MG63 (cell line): Measurements from ENCODE around the gene FAM221B. TPM values are rescaled to one million over a fixed set of nuclear protein-coding genes. Genes with fewer than 3 reads are reported as not detected.

Source experiments
- DNase-seq: peaks from one replicate; pipeline ENCODE4 v3.0.0-alpha.2; 2020
- H3K27me3 ChIP-seq: fragments of 250-450 bp; sonication (Bioruptor Pico); 2 replicates; pipeline ENCODE4 v1.5.1; 2020; ENCODE audit warnings: mild to moderate bottlenecking, moderate library complexity
- H3K36me3 ChIP-seq: fragments of 250-450 bp; sonication (Bioruptor Pico); 2 replicates; pipeline ENCODE4 v1.5.1; 2020; ENCODE audit warnings: mild to moderate bottlenecking, moderate library complexity
- H3K4me3 ChIP-seq: fragments of 250-450 bp; sonication (Bioruptor Pico); 2 replicates; pipeline ENCODE4 v1.5.1; 2020; ENCODE audit warnings: mild to moderate bottlenecking, moderate library complexity
- H3K9me3 ChIP-seq: fragments of 250-450 bp; sonication (Bioruptor Pico); 2 replicates; pipeline ENCODE4 v1.5.1; 2020; ENCODE audit warnings: mild to moderate bottlenecking, moderate library complexity
- total RNA-seq: library from RNA; depleted of rRNA; stranded (reverse); fragments of >200 nt; shearing (Covaris generic); gene quantifications from 2 replicates; pipeline ENCODE4 v1.2.3, GENCODE V29; 2014; ENCODE audit warnings: low replicate concordance; rRNA removed

FAM221B gene
- total RNA-seq, 1 experiment from 2014 or later: not detected

DNA sequence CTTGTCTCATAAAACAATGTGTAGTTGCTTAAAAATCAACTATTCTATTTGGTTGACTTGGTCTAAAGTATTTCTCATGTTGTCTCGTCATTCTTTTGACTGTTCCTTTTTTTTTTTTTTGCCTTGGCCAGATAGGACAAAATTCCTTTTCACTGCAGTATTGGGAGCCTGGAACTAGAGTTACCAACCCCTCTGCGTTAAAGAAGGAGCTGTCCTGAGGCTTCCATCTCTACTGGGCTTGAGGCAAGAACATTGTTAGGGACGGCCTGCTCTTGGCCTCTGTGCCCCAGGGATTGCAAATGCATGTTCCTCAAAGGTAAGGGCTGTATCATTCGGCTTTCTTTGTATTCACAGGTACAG lies 38.5 kb downstream of the FAM221B start:
- Histone ChIP-seq H3K27me3 (no peaks in the 10 kb centered on the region; the same call in 1 of the 2 replicates), H3K36me3 (no peaks in the 10 kb centered on the region), H3K4me3 (no peak overlapping the region), H3K9me3 (no peaks in the 10 kb centered on the region)
- no peak for DNase-seq

DNA sequence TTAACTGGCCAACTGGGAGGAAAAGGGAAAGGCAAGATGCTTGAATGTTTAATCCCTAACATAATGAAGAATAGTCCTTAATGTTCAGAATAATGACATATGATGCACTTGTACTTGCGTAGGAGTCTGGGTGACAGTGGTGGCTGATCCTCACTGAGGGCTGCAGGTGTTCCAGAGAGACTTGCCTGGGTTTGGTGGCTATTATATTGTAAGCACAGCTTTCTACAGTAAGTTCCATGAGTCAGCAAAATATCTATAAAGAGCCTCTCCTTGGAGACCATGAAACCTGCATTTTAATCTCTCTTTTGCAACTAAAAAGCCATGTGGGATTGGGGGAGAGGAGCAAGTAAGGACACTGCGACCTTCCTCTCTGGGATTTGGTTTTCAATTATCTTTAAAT lies 39.0 kb downstream of the FAM221B start:
- Histone ChIP-seq H3K36me3 (no peaks in the 10 kb centered on the region), H3K9me3 (no peaks in the 10 kb centered on the region), H3K27me3 (no peaks in the 10 kb centered on the region; the same call in 1 of the 2 replicates), H3K4me3 (no peak overlapping the region)
- DNase-seq: no peak

DNA sequence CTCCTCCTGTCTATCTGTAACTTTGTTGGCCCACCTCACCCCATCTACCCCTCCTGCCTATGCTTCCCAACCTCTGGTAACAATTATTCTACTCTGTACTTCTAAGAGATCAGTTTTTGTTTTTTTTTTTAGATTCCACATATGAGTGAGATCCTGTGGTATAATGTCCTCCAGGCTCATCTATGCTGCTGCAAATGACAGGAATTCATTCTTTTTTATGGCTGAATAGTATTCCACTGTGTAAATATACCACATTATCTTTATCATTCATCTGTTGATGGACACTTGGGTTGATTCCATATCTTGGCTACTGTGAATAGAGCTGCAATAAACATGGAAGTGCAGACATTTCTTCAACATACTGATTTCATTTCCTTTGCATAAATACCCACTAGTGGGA lies 45.1 kb downstream of the FAM221B start:
- Histone ChIP-seq H3K36me3 (no peaks in the 10 kb centered on the region), H3K27me3 (peaks cover 20% of the 10 kb centered on the region), H3K4me3 (no peak overlapping the region), H3K9me3 (no peaks in the 10 kb centered on the region)
- no peak for DNase-seq

GRCh38 chr9:35781066-35781465 lies 47.5 kb downstream of the FAM221B start:
- Histone ChIP-seq H3K9me3 (no peaks in the 10 kb centered on the region), H3K36me3 (no peaks in the 10 kb centered on the region), H3K4me3 (no peak overlapping the region), H3K27me3 (peaks cover 20% of the 10 kb centered on the region)
- DNase-seq: no peak

DNA sequence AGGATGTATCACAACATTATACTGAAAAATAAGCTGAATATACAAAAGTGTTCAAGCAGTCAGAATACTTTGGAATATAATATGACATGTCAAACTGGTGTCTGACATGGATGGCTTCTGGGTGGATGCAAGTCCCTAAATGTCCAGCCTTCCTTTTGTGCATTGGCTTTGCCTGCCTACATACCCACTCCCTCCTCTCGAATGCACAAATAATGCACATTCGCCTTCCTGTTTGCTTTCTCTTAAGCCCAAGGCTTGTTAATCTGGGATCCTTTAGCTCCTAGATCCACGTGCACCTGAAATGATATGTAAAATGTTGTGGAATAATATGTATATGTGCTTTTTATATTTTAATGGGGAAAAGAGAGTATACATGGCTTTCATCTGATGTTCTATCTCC lies 50.0 kb downstream of the FAM221B start:
- DNase-seq: no peak
- Histone ChIP-seq H3K4me3 (no peak overlapping the region), H3K27me3 (peaks cover 20% of the 10 kb centered on the region), H3K9me3 (no peaks in the 10 kb centered on the region), H3K36me3 (no peaks in the 10 kb centered on the region)

DNA sequence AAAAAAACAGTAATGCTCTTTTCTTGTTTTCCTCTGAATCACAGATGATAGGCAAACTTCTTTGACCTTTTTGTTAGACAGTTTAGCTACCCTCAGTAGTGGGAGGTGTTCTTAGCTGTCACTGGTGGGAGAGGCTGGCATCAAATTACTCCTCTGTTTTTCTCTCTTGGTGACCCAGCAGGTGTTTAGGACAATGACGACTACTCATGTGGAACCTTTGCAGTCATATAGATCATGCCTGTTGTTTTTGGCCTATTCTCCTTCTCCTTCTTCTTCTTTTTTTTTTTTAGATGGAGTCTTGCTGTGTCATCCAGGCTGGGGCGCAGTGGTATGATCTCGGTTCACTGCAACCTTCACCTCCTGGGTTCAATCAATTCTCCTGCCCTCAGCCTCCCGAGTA lies 52.5 kb downstream of the FAM221B start:
- Histone ChIP-seq H3K4me3 (no peak overlapping the region), H3K9me3 (no peaks in the 10 kb centered on the region), H3K27me3 (peaks cover 17% of the 10 kb centered on the region), H3K36me3 (no peaks in the 10 kb centered on the region)
- no peak for DNase-seq

GRCh38 chr9:35774907-35775635 lies 53.5 kb downstream of the FAM221B start:
- DNase-seq: no peak
- Histone ChIP-seq H3K27me3 (peaks cover 9% of the 10 kb centered on the region), H3K36me3 (no peaks in the 10 kb centered on the region)

DNA sequence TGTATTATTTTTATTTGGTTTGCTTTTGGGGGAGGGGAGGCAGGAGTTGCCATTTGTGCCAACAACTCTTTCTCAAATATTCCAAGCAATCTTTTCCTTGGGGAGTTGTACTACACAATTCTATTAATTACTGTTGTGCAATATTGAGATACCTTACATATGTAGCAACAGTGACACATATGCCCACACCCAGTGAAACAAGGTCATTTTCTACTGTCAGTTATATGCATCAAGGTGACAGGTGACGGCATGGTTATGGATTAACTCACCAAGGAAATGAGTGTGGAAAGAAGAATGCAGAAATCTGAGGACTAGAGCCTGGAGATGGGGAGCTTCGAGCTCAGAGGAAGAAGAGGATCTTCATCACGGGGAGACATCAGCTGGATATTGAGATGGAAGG lies 56.6 kb downstream of the FAM221B start:
- H3K9me3 ChIP-seq: no peaks in the 10 kb centered on the region
- DNase-seq: no peak
- no peaks in the 10 kb centered on the region for H3K36me3 ChIP-seq
- H3K27me3 ChIP-seq: no peaks in the 10 kb centered on the region
- H3K4me3 ChIP-seq: no peak overlapping the region

More at GRCh38 chr9:35774907-35775635, 53.5 kb downstream of the FAM221B start:
- no peak overlapping the region for H3K4me3 ChIP-seq
- H3K9me3 ChIP-seq: no peaks in the 10 kb centered on the region

GRCh38 chr9:35771534-35771933 lies 57.0 kb downstream of the FAM221B start:
- H3K27me3 ChIP-seq: no peaks in the 10 kb centered on the region
- DNase-seq: no peak
- H3K4me3 ChIP-seq: no peak overlapping the region
- H3K9me3 ChIP-seq: no peaks in the 10 kb centered on the region
- H3K36me3 ChIP-seq: no peaks in the 10 kb centered on the region

DNA sequence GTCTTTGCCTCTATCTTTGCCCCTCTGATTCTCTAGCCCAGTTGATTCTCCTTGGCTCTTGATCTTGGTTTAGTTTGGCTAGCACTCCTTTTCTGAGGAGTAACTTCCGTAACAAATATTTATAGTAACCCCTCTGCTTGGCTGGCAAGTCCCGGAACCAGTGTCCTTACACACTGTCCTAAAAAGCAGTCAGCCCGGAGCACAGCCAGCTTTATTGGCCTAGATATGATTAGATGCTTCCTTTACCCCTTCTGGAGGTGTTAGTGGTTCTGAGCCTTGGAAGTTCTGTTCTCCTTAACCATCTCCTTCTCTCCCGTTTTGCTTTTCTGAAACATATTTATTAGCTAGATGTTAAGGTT lies 57.5 kb downstream of the FAM221B start:
- H3K36me3 ChIP-seq: no peaks in the 10 kb centered on the region
- peak; percentile 60 for DNase-seq
- no peaks in the 10 kb centered on the region for H3K9me3 ChIP-seq
- H3K27me3 ChIP-seq: no peaks in the 10 kb centered on the region
- H3K4me3 ChIP-seq: no peak overlapping the region

DNA sequence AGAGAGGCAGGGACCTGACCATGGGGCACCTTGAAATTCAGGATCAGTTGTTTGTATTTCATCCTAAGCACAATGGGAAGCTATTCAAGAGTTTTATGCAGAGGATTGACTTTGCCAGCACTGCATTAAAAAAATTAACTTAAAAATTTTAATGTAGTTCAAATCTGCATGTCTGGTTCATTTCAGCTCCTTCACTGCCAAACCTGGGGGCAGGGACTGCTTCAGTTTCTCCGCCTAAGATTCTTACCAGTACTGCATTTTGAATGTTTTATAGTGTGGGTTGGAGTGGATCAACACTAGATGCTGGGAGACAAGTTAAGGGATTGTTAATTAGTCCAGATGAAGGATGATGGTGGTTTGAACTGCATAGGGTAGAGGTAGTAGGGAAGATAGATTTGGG lies 58.8 kb downstream of the FAM221B start:
- Histone ChIP-seq H3K27me3 (no peaks in the 10 kb centered on the region), H3K9me3 (no peaks in the 10 kb centered on the region), H3K4me3 (no peak overlapping the region), H3K36me3 (no peaks in the 10 kb centered on the region)
- no peak for DNase-seq

GRCh38 chr9:35767458-35767857 lies 61.1 kb downstream of the FAM221B start:
- Histone ChIP-seq H3K9me3 (no peaks in the 10 kb centered on the region), H3K36me3 (no peaks in the 10 kb centered on the region), H3K4me3 (no peak overlapping the region), H3K27me3 (no peaks in the 10 kb centered on the region)
- no peak for DNase-seq

GRCh38 chr9:35766997-35767396 lies 61.5 kb downstream of the FAM221B start:
- Histone ChIP-seq H3K9me3 (no peaks in the 10 kb centered on the region), H3K27me3 (no peaks in the 10 kb centered on the region), H3K36me3 (no peaks in the 10 kb centered on the region), H3K4me3 (no peak overlapping the region)
- no peak for DNase-seq

Other genes starting within 250 kb of the FAM221B start
- 17.4 and 21.5 TPM in 2 replicates for gene TESK1, start 223.5 kb downstream of the FAM221B start, total RNA-seq
- 0.47 and 0.86 TPM in 2 replicates for gene CD72, start 210.3 kb downstream of the FAM221B start, total RNA-seq
- gene SIT1, start 177.8 kb downstream of the FAM221B start, total RNA-seq: 1.4 and 4.0 TPM in 2 replicates
- 8,012 and 15,182 TPM in 2 replicates for gene RMRP, start 170.7 kb downstream of the FAM221B start, total RNA-seq
- gene CCDC107, start 170.4 kb downstream of the FAM221B start, total RNA-seq: 72.4 and 84.4 TPM in 2 replicates
- gene ARHGEF39, start 163.5 kb downstream of the FAM221B start, total RNA-seq: 15.5 and 35.6 TPM in 2 replicates
- gene CA9, start 154.8 kb downstream of the FAM221B start, total RNA-seq: 0.40 TPM in 1 of 2 replicates, not detected in the other
- 2,986 and 3,667 TPM in 2 replicates for gene TPM2, start 138.8 kb downstream of the FAM221B start, total RNA-seq
- gene TLN1, start 96.5 kb downstream of the FAM221B start, total RNA-seq: 453 and 652 TPM in 2 replicates
- 168 and 170 TPM in 2 replicates for gene CREB3, start 96.1 kb downstream of the FAM221B start, total RNA-seq
- 32.7 and 58.6 TPM in 2 replicates for gene GBA2, start 79.5 kb downstream of the FAM221B start, total RNA-seq
- 25.9 and 33.7 TPM in 2 replicates for gene RGP1, start 79.4 kb downstream of the FAM221B start, total RNA-seq
- gene MSMP, start 74.5 kb downstream of the FAM221B start, total RNA-seq: not detected in 2 replicates
- gene NPR2, start 37.1 kb downstream of the FAM221B start, total RNA-seq: 32.5 and 42.0 TPM in 2 replicates
- 2.4 TPM in 1 of 2 replicates, not detected in the other for gene SPAG8, start 16.5 kb downstream of the FAM221B start, total RNA-seq
- 67.7 and 120 TPM in 2 replicates for gene HINT2, start 13.7 kb downstream of the FAM221B start, total RNA-seq
- gene TMEM8B, start 496 bp upstream of the FAM221B start, total RNA-seq: 2.7 and 3.6 TPM in 2 replicates
- not detected in 2 replicates for gene OR13J1, start 41.7 kb upstream of the FAM221B start, total RNA-seq
- 95.0 and 617 TPM in 2 replicates for gene HRCT1, start 77.5 kb upstream of the FAM221B start, total RNA-seq
- 12.2 and 25.0 TPM in 2 replicates for gene SPAAR, start 80.8 kb upstream of the FAM221B start, total RNA-seq
- gene OR2S2, start 129.4 kb upstream of the FAM221B start, total RNA-seq: not detected in 2 replicates
- 33.8 and 36.1 TPM in 2 replicates for gene RECK, start 208.2 kb upstream of the FAM221B start, total RNA-seq